Ishikawa (cell line): ENCODE results near the gene ZEB2.

Source experiments
- CEBPB ChIP-seq: IDR thresholded peaks from 2 replicates; pipeline ENCODE4 v1.6.1; 2012
- CREB1 ChIP-seq: IDR thresholded peaks from 2 replicates; pipeline ENCODE4 v1.6.1; 2012; ENCODE audit warnings: low read depth
- EGR1 ChIP-seq: IDR thresholded peaks from 2 replicates; pipeline ENCODE4 v1.6.1; 2012
- EP300 ChIP-seq: IDR thresholded peaks from 2 replicates; pipeline ENCODE4 v1.6.1; 2012; ENCODE audit warnings: borderline replicate concordance
- FOXM1 ChIP-seq: IDR thresholded peaks from 2 replicates; pipeline ENCODE4 v1.6.1; 2012; ENCODE audit warnings: low read depth, borderline replicate concordance
- MAX ChIP-seq: IDR thresholded peaks from 2 replicates; pipeline ENCODE4 v1.6.1; 2012
- NFIC ChIP-seq: IDR thresholded peaks from 2 replicates; pipeline ENCODE4 v1.6.1; 2012
- RAD21 ChIP-seq: IDR thresholded peaks from 2 replicates; pipeline ENCODE4 v1.6.1; 2012; ENCODE audit warnings: low read depth
- REST ChIP-seq: IDR thresholded peaks from 2 replicates; pipeline ENCODE4 v1.6.1; 2012; ENCODE audit warnings: low read depth, mild to moderate bottlenecking
- TAF1 ChIP-seq: IDR thresholded peaks from 2 replicates; pipeline ENCODE4 v1.6.1; 2012; ENCODE audit warnings: low read depth, mild to moderate bottlenecking
- TCF12 ChIP-seq: IDR thresholded peaks from 2 replicates; pipeline ENCODE4 v1.6.1; 2012; ENCODE audit warnings: low read depth
- TEAD4 ChIP-seq: IDR thresholded peaks from 2 replicates; pipeline ENCODE4 v1.6.1; 2012
- USF1 ChIP-seq: IDR thresholded peaks from 2 replicates; pipeline ENCODE4 v1.6.1; 2012
- YY1 ChIP-seq: IDR thresholded peaks from 2 replicates; pipeline ENCODE4 v1.6.1; 2012; ENCODE audit warnings: low read depth
- ZBTB7A ChIP-seq: IDR thresholded peaks from 2 replicates; pipeline ENCODE4 v1.6.1; 2012; ENCODE audit warnings: low read depth

Gene ZEB2

GRCh38 chr2:144477281-144477956, 42.5 kb downstream of the ZEB2 start:
- TF ChIP-seq CEBPB, result no peak
- no peak for TF ChIP-seq MAX
- no peak for TF ChIP-seq NFIC
- TF ChIP-seq ZBTB7A, result no peak
- no peak for TF ChIP-seq TAF1
- no peak for TF ChIP-seq REST
- no peak for TF ChIP-seq TEAD4
- TF ChIP-seq YY1, result no peak
- TF ChIP-seq RAD21, result no peak
- no peak for TF ChIP-seq FOXM1
- TF ChIP-seq EGR1, result no peak
- no peak for TF ChIP-seq CREB1
- no peak for TF ChIP-seq TCF12
- TF ChIP-seq USF1, result no peak

GRCh38 chr2:144476682-144477081, 43.2 kb downstream of the ZEB2 start:
- TF ChIP-seq ZBTB7A, result no peak
- no peak for TF ChIP-seq EP300
- no peak for TF ChIP-seq TAF1
- TF ChIP-seq CEBPB, result no peak
- no peak for TF ChIP-seq EGR1
- TF ChIP-seq REST, result no peak

- TF ChIP-seq ZBTB7A (no peak), TEAD4 (no peak), NFIC (no peak), MAX (no peak), FOXM1 (no peak), CREB1 (no peak), TAF1 (no peak), EGR1 (no peak), EP300 (no peak), YY1 (no peak), RAD21 (no peak), REST (no peak)
Observed at GRCh38 chr2:144475569-144476275, 44.2 kb downstream of the ZEB2 start.

GRCh38 chr2:144475044-144475443, 44.9 kb downstream of the ZEB2 start:
- TF ChIP-seq YY1 (no peak), USF1 (no peak), TCF12 (no peak), NFIC (no peak), EP300 (no peak), MAX (no peak), CREB1 (no peak), TAF1 (no peak), RAD21 (no peak), EGR1 (no peak), FOXM1 (no peak), REST (no peak), CEBPB (no peak), TEAD4 (no peak), ZBTB7A (no peak)
